HCT116 (cell line): ENCODE data around the gene ACACA. TPM values are rescaled to one million over a fixed set of nuclear protein-coding genes. Genes with fewer than 3 reads are reported as not detected.

ENCODE experiments used
- ATAC-seq: fragments of 200-7000 bp; cut with Tn5 transposase; 2 replicates; pipeline ENCODE4 v1.9.1; 2020; ENCODE audit warnings: mild to moderate bottlenecking, moderate library complexity
- BruUV-seq: library from RNA; stranded (reverse); fragments of 400-500 nt; replicated peaks from 2 replicates; lab custom pipeline; 2021; lab: Mats Ljungman, UMichigan
- CTCF ChIA-PET: fragments of 300-600 bp; sonication (Branson Sonifier 250); formaldehyde crosslinking; loops from one replicate; lab custom pipeline; 2021; ENCODE audit warnings: antibody characterized with exemption; lab: Charles Lee
- POLR2A ChIA-PET: fragments of 300-600, 350-600 bp; sonication (Branson Sonifier 250); formaldehyde crosslinking; loops from one replicate; lab custom pipeline; 2021; ENCODE audit warnings: antibody characterized with exemption; lab: Charles Lee
- RAD21 ChIA-PET, 2 experiments: fragments of 300-600 bp; sonication (Branson Sonifier 250); formaldehyde crosslinking; loops; one replicate each; lab custom pipeline; 2023; ENCODE audit warnings: low total read pairs in 2 of 2; ENCODE audit not compliant: uncharacterized antibody in 2 of 2, unreplicated experiment in 2 of 2, low non-redundant PET in 1 of 2; lab: Charles Lee
- DNase-seq: peaks from one replicate; pipeline ENCODE4 v3.0.0-alpha.2; 2010; ENCODE audit warnings: low read depth, low spot score
- H2AFZ ChIP-seq: fragments of 200-600 bp; shearing (Covaris generic), sonication (generic); 2 replicates; pipeline ENCODE4 v1.6.1; 2017; ENCODE audit warnings: low read depth, mixed run types, mixed read lengths, antibody characterized with exemption, low read length; ENCODE audit not compliant: poor library complexity, severe bottlenecking
- H3K27ac ChIP-seq: 2 replicates; pipeline ENCODE4 v1.5.1; 2012; ENCODE audit warnings: low read depth, low read length
- H3K27me3 ChIP-seq: fragments of 200-600 bp; sonication (generic); 2 replicates; pipeline ENCODE4 v1.6.1; 2016; ENCODE audit warnings: mixed run types, low read length, mixed read lengths; ENCODE audit not compliant: insufficient read depth
- H3K36me3 ChIP-seq, 2 experiments: fragments of 200-500 bp in 1 of 2; fragments of 200-600 bp in 1 of 2; sonication (Bioruptor generic) in 1 of 2; sonication (generic) in 1 of 2; 2 replicates each; pipeline versions ENCODE4 v1.5.1 to v1.6.1; 2014 to 2016; ENCODE audit warnings: low read length in 2 of 2, inconsistent platforms in 1 of 2, mixed read lengths in 1 of 2, mixed run types in 1 of 2; ENCODE audit not compliant: insufficient read depth in 2 of 2, control insufficient read depth in 1 of 2
- H3K4me1 ChIP-seq, 2 experiments: fragments of 200-600 bp in 1 of 2; sonication (generic) in 1 of 2; 2 replicates each; pipeline versions ENCODE4 v1.5.1 to v1.6.1; 2012 to 2017; ENCODE audit warnings: low read length in 2 of 2, inconsistent platforms in 1 of 2, mild to moderate bottlenecking in 1 of 2, mixed read lengths in 1 of 2, mixed run types in 1 of 2, moderate library complexity in 1 of 2; ENCODE audit not compliant: insufficient read depth in 2 of 2, control insufficient read depth in 1 of 2
- H3K4me2 ChIP-seq: fragments of 200-600 bp; sonication (generic); 2 replicates; pipeline ENCODE4 v1.6.1; 2017; ENCODE audit warnings: mixed run types, low read length, mixed read lengths
- H3K4me3 ChIP-seq, 2 experiments: fragments of 200-600 bp in 1 of 2; sonication (generic) in 1 of 2; replicated peaks in 1 of 2; 2 replicates each; pipeline ENCODE4 v1.5.1; 2011 to 2016; ENCODE audit warnings: low read length in 2 of 2, control low read depth in 1 of 2, low read depth in 1 of 2, mild to moderate bottlenecking in 1 of 2, mixed read lengths in 1 of 2, mixed run types in 1 of 2
- H3K79me2 ChIP-seq: fragments of 200-600 bp; sonication (generic); 2 replicates; pipeline ENCODE4 v1.6.1; 2017; ENCODE audit warnings: mild to moderate bottlenecking, mixed run types, low read length, moderate library complexity, mixed read lengths; ENCODE audit not compliant: insufficient read depth
- H3K9ac ChIP-seq: fragments of 200-600 bp; sonication (generic); 2 replicates; pipeline ENCODE4 v1.6.1; 2016; ENCODE audit warnings: low read length, mixed read lengths
- H3K9me2 ChIP-seq: fragments of 200-600 bp; sonication (generic), shearing (Covaris generic); 2 replicates; pipeline ENCODE4 v1.6.1; 2017; ENCODE audit warnings: mixed run types, mild to moderate bottlenecking, moderate library complexity; ENCODE audit not compliant: insufficient read depth
- H3K9me3 ChIP-seq, 2 experiments: fragments of 200-500 bp in 1 of 2; fragments of 200-600 bp in 1 of 2; sonication (Bioruptor generic) in 1 of 2; sonication (generic) in 1 of 2; 2 replicates each; pipeline ENCODE4 v1.6.1; 2014 to 2017; ENCODE audit warnings: low read length in 2 of 2, mixed read lengths in 2 of 2, inconsistent platforms in 1 of 2, low read depth in 1 of 2, mild to moderate bottlenecking in 1 of 2, mixed run types in 1 of 2, moderate library complexity in 1 of 2; ENCODE audit not compliant: control insufficient read depth in 1 of 2, insufficient read depth in 1 of 2
- H4K20me1 ChIP-seq: fragments of 200-600 bp; sonication (generic), shearing (Covaris generic); 2 replicates; pipeline ENCODE4 v1.6.1; 2017; ENCODE audit warnings: mixed run types, mild to moderate bottlenecking, moderate library complexity; ENCODE audit not compliant: insufficient read depth
- CBX3 ChIP-seq: IDR thresholded peaks from 2 replicates; pipeline ENCODE4 v1.6.1; 2012; ENCODE audit warnings: low read depth
- CEBPB ChIP-seq: IDR thresholded peaks from 2 replicates; pipeline ENCODE4 v1.6.1; 2012; ENCODE audit warnings: low read depth
- EGR1 ChIP-seq: IDR thresholded peaks from 2 replicates; pipeline ENCODE4 v1.6.1; 2012; ENCODE audit warnings: low read depth
- ELF1 ChIP-seq: IDR thresholded peaks from 2 replicates; pipeline ENCODE4 v1.6.1; 2012; ENCODE audit warnings: low read depth, borderline replicate concordance
- EZH2 ChIP-seq: fragments of 200-600 bp; sonication (generic); IDR thresholded peaks from 2 replicates; pipeline ENCODE4 v1.6.1; 2017; ENCODE audit warnings: antibody characterized with exemption, mixed run types
- EZH2phosphoT487 ChIP-seq: fragments of 200-600 bp; IDR thresholded peaks from 2 replicates; pipeline ENCODE4 v1.6.1; 2018; ENCODE audit warnings: antibody characterized with exemption, borderline replicate concordance
- JUND ChIP-seq: IDR thresholded peaks from 2 replicates; pipeline ENCODE4 v1.6.1; 2012
- MAX ChIP-seq: IDR thresholded peaks from 2 replicates; pipeline ENCODE4 v1.6.1; 2012
- POLR2A ChIP-seq: IDR thresholded peaks from 2 replicates; pipeline ENCODE4 v1.7.0; 2011; ENCODE audit warnings: borderline replicate concordance; ENCODE audit not compliant: insufficient read depth, insufficient read length; ENCODE audit errors: extremely low read depth
- SIN3A ChIP-seq: IDR thresholded peaks from 2 replicates; pipeline ENCODE4 v1.6.1; 2012; ENCODE audit warnings: low read depth
- SP1 ChIP-seq: IDR thresholded peaks from 2 replicates; pipeline ENCODE4 v1.6.1; 2012; ENCODE audit warnings: low read depth
- SRF ChIP-seq: IDR thresholded peaks from 2 replicates; pipeline ENCODE4 v1.6.1; 2012; ENCODE audit warnings: low read depth
- TCF7L2 ChIP-seq: IDR thresholded peaks from 2 replicates; pipeline ENCODE4 v1.7.0; 2011; ENCODE audit warnings: borderline replicate concordance, inconsistent platforms; ENCODE audit not compliant: insufficient read depth, insufficient read length; ENCODE audit errors: extremely low read depth
- YY1 ChIP-seq: IDR thresholded peaks from 2 replicates; pipeline ENCODE4 v1.6.1; 2011; ENCODE audit warnings: low read length, low read depth, moderate library complexity, mild to moderate bottlenecking; ENCODE audit not compliant: insufficient replicate concordance; ENCODE audit errors: extremely low read depth
- ZFX ChIP-seq: fragments of 450-650 bp; IDR thresholded peaks from 2 replicates; pipeline ENCODE4 v1.6.1; 2017
- ZNF274 ChIP-seq: fragments of 200-500 bp; sonication (Bioruptor generic); IDR thresholded peaks from 2 replicates; pipeline ENCODE4 v1.6.1; 2014; ENCODE audit warnings: mild to moderate bottlenecking, low read depth, low read length, inconsistent platforms
- intact Hi-C: fragments of 100-400 bp; cut with micrococcal nuclease; formaldehyde crosslinking; loops from 2 replicates; pipeline ENCODE4 v1.10.0; 2022
- total RNA-seq: library from RNA; stranded (reverse); gene quantifications from one replicate; pipeline ENCODE4 v1.2.1, GENCODE V29; 2021; ENCODE audit not compliant: unreplicated experiment
- TF ChIP-seq, protein P1 (sequence below), 3 experiments: fragments of 200-600 bp in 1 of 3; sonication (generic) in 1 of 3; IDR thresholded peaks in 2 of 3; conservative IDR thresholded peaks in 1 of 3; 2 replicates each; pipeline ENCODE4 v1.5.1; 2012 to 2017; ENCODE audit warnings: low read depth in 2 of 3, low read length in 2 of 3, antibody characterized with exemption in 1 of 3, borderline replicate concordance in 1 of 3, control low read depth in 1 of 3, mild to moderate bottlenecking in 1 of 3, mixed read lengths in 1 of 3, mixed run types in 1 of 3, moderate library complexity in 1 of 3; ENCODE audit not compliant: insufficient read depth in 1 of 3
- TF ChIP-seq, protein P2 (sequence below): IDR thresholded peaks from 2 replicates; pipeline ENCODE4 v1.6.1; 2011; ENCODE audit warnings: mild to moderate bottlenecking, low read length, moderate library complexity; ENCODE audit not compliant: insufficient replicate concordance; ENCODE audit errors: extremely low read depth

The ACACA gene
- total RNA-seq, 1 experiment from 2014 or later, result 161 TPM

DNA sequence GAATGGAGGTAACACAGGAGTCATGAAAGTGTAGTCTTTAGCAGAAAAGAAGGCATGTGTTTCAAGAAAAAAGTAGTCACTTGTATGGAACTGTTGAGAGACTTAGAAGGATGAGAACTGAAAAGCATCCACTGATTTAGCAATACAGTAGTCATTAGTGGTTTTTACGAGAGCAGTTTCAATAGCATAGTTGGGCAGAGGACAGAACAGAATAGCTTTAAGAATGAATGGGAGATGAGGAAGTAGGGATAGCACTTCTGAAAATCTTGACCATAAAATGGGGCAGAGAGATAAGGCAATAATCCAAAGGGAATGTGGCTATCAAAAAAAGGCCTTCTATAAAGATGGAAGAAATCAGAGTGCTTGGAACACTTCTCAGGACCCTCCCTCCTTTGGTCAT is 95.7 kb downstream of the ACACA start:
- peaks cover 9% of the 10 kb centered on the region; the same call in 1 of the 2 replicates for H4K20me1 ChIP-seq
- ChIA-PET CTCF (no interaction called here), POLR2A (no interaction called here)
- no TSS peak for BruUV-seq
- no peaks in the 10 kb centered on the region for H3K27me3 ChIP-seq
- H3K27ac ChIP-seq, result no peak overlapping the region
- H3K79me2 ChIP-seq, result peaks cover 61% of the 10 kb centered on the region
- ATAC-seq (no peak), DNase-seq (no peak)
- intact Hi-C loops, result no loop called here
- no peak overlapping the region for H2AFZ ChIP-seq
- TF ChIP-seq TCF7L2 (no peak), MAX (no peak), ZNF274 (no peak), EZH2phosphoT487 (no peak), EGR1 (no peak), YY1 (no peak), SIN3A (no peak), CBX3 (no peak), CEBPB (no peak), JUND (no peak), ELF1 (no peak), EZH2 (no peak), ZFX (no peak), SP1 (no peak), POLR2A (no peak), SRF (no peak)
- TF ChIP-seq, protein P1, sequence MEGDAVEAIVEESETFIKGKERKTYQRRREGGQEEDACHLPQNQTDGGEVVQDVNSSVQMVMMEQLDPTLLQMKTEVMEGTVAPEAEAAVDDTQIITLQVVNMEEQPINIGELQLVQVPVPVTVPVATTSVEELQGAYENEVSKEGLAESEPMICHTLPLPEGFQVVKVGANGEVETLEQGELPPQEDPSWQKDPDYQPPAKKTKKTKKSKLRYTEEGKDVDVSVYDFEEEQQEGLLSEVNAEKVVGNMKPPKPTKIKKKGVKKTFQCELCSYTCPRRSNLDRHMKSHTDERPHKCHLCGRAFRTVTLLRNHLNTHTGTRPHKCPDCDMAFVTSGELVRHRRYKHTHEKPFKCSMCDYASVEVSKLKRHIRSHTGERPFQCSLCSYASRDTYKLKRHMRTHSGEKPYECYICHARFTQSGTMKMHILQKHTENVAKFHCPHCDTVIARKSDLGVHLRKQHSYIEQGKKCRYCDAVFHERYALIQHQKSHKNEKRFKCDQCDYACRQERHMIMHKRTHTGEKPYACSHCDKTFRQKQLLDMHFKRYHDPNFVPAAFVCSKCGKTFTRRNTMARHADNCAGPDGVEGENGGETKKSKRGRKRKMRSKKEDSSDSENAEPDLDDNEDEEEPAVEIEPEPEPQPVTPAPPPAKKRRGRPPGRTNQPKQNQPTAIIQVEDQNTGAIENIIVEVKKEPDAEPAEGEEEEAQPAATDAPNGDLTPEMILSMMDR (IDR thresholded peaks at IDR 0.05 in 2 of 3, conservative IDR thresholded peaks at IDR 0.05 in 1 of 3; ENCODE audit: borderline replicate concordance in 1 of 3, insufficient read depth in 1 of 3, low read depth in 2 of 3, low read length in 2 of 3), result no peak
- TF ChIP-seq, protein P2, sequence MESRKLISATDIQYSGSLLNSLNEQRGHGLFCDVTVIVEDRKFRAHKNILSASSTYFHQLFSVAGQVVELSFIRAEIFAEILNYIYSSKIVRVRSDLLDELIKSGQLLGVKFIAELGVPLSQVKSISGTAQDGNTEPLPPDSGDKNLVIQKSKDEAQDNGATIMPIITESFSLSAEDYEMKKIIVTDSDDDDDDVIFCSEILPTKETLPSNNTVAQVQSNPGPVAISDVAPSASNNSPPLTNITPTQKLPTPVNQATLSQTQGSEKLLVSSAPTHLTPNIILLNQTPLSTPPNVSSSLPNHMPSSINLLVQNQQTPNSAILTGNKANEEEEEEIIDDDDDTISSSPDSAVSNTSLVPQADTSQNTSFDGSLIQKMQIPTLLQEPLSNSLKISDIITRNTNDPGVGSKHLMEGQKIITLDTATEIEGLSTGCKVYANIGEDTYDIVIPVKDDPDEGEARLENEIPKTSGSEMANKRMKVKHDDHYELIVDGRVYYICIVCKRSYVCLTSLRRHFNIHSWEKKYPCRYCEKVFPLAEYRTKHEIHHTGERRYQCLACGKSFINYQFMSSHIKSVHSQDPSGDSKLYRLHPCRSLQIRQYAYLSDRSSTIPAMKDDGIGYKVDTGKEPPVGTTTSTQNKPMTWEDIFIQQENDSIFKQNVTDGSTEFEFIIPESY, result no peak
- TF ChIP-seq, all 23 proteins: peak for 0
- peaks cover 4 to 10% of the 10 kb centered on the region in 2 experiments; a peak in 2 of 4 replicates for H3K36me3 ChIP-seq
- RAD21 ChIA-PET, result no interaction called here
- H3K9me3 ChIP-seq, result no peaks in the 10 kb centered on the region
- no peaks in the 10 kb centered on the region for H3K4me1 ChIP-seq
- no peak overlapping the region for H3K4me2 ChIP-seq
- H3K4me3 ChIP-seq, result no peak overlapping the region
- no peak overlapping the region for H3K9ac ChIP-seq
- H3K9me2 ChIP-seq, result no peaks in the 10 kb centered on the region
